ENCODE results near the gene MSMP.

Gene MSMP

GRCh38 chr9:35719546-35719945 lies 34.5 kb downstream of the MSMP start:
- DNase-seq (ENCODE audit: low spot score): no peak

- DNase-seq (ENCODE audit: low spot score): no peak
These were observed 35.2 kb downstream of the MSMP start for GRCh38 chr9:35718721-35719511.

GRCh38 chr9:35717132-35717870 lies 36.8 kb downstream of the MSMP start:
- no peak for DNase-seq (ENCODE audit: low spot score)

GRCh38 chr9:35716230-35716629 lies 37.8 kb downstream of the MSMP start:
- DNase-seq (ENCODE audit: low spot score): no peak

GRCh38 chr9:35714579-35715252 lies 39.4 kb downstream of the MSMP start:
- DNase-seq (ENCODE audit: low spot score): no peak

GRCh38 chr9:35714123-35714522 lies 40.0 kb downstream of the MSMP start:
- no peak for DNase-seq (ENCODE audit: low spot score)

- no peak for DNase-seq (ENCODE audit: low spot score)
These were observed 40.5 kb downstream of the MSMP start for GRCh38 chr9:35713578-35713977.

GRCh38 chr9:35712762-35713400 lies 41.2 kb downstream of the MSMP start:
- no peak for DNase-seq (ENCODE audit: low spot score)

GRCh38 chr9:35711501-35712428 lies 42.3 kb downstream of the MSMP start:
- DNase-seq (ENCODE audit: low spot score): no peak

- DNase-seq (ENCODE audit: low spot score): no peak
These were observed 43.1 kb downstream of the MSMP start for GRCh38 chr9:35710818-35711500.

- no peak for DNase-seq (ENCODE audit: low spot score)
These were observed 45.9 kb downstream of the MSMP start for GRCh38 chr9:35708146-35708545.

GRCh38 chr9:35706951-35707350 lies 47.1 kb downstream of the MSMP start:
- no peak for DNase-seq (ENCODE audit: low spot score)

GRCh38 chr9:35705836-35706430 lies 48.1 kb downstream of the MSMP start:
- DNase-seq (ENCODE audit: low spot score): no peak

GRCh38 chr9:35705372-35705771 lies 48.7 kb downstream of the MSMP start:
- DNase-seq (ENCODE audit: low spot score): no peak

- DNase-seq (ENCODE audit: low spot score): no peak
These were observed 50.0 kb downstream of the MSMP start for GRCh38 chr9:35703906-35704672.
